Endothelial cell of umbilical vein (primary cell): ENCODE data around the gene RANBP17. TPM values are rescaled to one million over a fixed set of nuclear protein-coding genes. Genes with fewer than 3 reads are reported as not detected.

Source experiments
- BruUV-seq: library from RNA; stranded (reverse); fragments of 400-500 nt; replicated peaks from 2 replicates; lab custom pipeline; 2021; lab: Mats Ljungman, UMichigan
- CTCF ChIA-PET: fragments of 300-600, 350-600 bp; sonication (Branson Sonifier 250); formaldehyde crosslinking; loops from one replicate; lab custom pipeline; 2021; ENCODE audit warnings: antibody characterized with exemption, inconsistent platforms; lab: Charles Lee
- POLR2A ChIA-PET: fragments of 300-600, 350-600 bp; sonication (Branson Sonifier 250); formaldehyde crosslinking; loops from one replicate; lab custom pipeline; 2021; ENCODE audit warnings: antibody characterized with exemption, inconsistent platforms; lab: Charles Lee
- DNase-seq: peaks from one replicate; pipeline ENCODE4 v3.0.0-alpha.2; 2011; ENCODE audit warnings: low read depth, low spot score
- FAIRE-seq: peaks from 2 replicates; lab custom pipeline; 2011; peaks lifted over from hg19 to GRCh38; lab: Jason Lieb, UNC
- H2AFZ ChIP-seq: 2 replicates; pipeline ENCODE4 v1.6.0; 2012; ENCODE audit warnings: low read depth, low read length, control low read depth, inconsistent platforms
- H3K27ac ChIP-seq: 2 replicates; pipeline ENCODE4 v1.5.1; 2011; ENCODE audit warnings: low read depth, mild to moderate bottlenecking, control low read depth, low read length, moderate library complexity; ENCODE audit not compliant: insufficient read depth
- H3K27me3 ChIP-seq, 2 experiments: 2 replicates each; pipeline versions ENCODE4 v1.6.0 to v1.6.1; 2011; ENCODE audit warnings: low read length in 2 of 2, mixed read lengths in 1 of 2; ENCODE audit not compliant: control insufficient read depth in 2 of 2, insufficient read depth in 2 of 2
- H3K36me3 ChIP-seq, 2 experiments: 2 replicates in 1 of 2; 3 replicates in 1 of 2; pipeline ENCODE4 v1.5.1; 2011; ENCODE audit warnings: low read length in 2 of 2, mild to moderate bottlenecking in 1 of 2, moderate library complexity in 1 of 2; ENCODE audit not compliant: control insufficient read depth in 2 of 2, insufficient read depth in 2 of 2; ENCODE audit errors: extremely low read depth in 1 of 2
- H3K4me1 ChIP-seq: 3 replicates; pipeline ENCODE4 v1.5.1; 2011; ENCODE audit warnings: mild to moderate bottlenecking, low read length; ENCODE audit not compliant: control insufficient read depth, insufficient read depth; ENCODE audit errors: extremely low read depth
- H3K4me2 ChIP-seq: 2 replicates; pipeline ENCODE4 v1.6.1; 2011; ENCODE audit warnings: low read length, control low read depth, mixed read lengths; ENCODE audit not compliant: insufficient read depth
- H3K4me3 ChIP-seq, 3 experiments: fragments of 200-600 bp in 1 of 3; sonication (generic), shearing (Covaris generic) in 1 of 3; replicated peaks in 1 of 3; 2 replicates each; pipeline ENCODE4 v1.5.1; 2011 to 2016; ENCODE audit warnings: control low read depth in 3 of 3, low read length in 3 of 3, mild to moderate bottlenecking in 2 of 3, inconsistent platforms in 1 of 3, low read depth in 1 of 3, moderate library complexity in 1 of 3; ENCODE audit not compliant: insufficient read depth in 1 of 3
- H3K79me2 ChIP-seq: 2 replicates; pipeline ENCODE4 v1.6.0; 2012; ENCODE audit warnings: low read length, inconsistent platforms; ENCODE audit not compliant: control insufficient read depth, insufficient read depth
- H3K9ac ChIP-seq: replicated peaks from 2 replicates; pipeline ENCODE3; 2011; ENCODE audit warnings: low read length, control low read depth; ENCODE audit not compliant: insufficient read depth; ENCODE audit errors: extremely low read depth
- H3K9me1 ChIP-seq: replicated peaks from 3 replicates; pipeline ENCODE4 v1.6.0; 2011; ENCODE audit warnings: mild to moderate bottlenecking, low read length; ENCODE audit not compliant: control insufficient read depth, insufficient read depth; ENCODE audit errors: extremely low read depth
- H3K9me3 ChIP-seq: replicated peaks from 2 replicates; pipeline ENCODE4 v1.5.1; 2012; ENCODE audit warnings: low read length, inconsistent platforms; ENCODE audit not compliant: control insufficient read depth, insufficient read depth
- H4K20me1 ChIP-seq: replicated peaks from 2 replicates; pipeline ENCODE3; 2011; ENCODE audit warnings: mild to moderate bottlenecking, low read length; ENCODE audit not compliant: control insufficient read depth, insufficient read depth; ENCODE audit errors: extremely low read depth
- EZH2 ChIP-seq: IDR thresholded peaks from 2 replicates; pipeline ENCODE4 v1.6.1; 2012; ENCODE audit warnings: borderline replicate concordance, low read depth, mild to moderate bottlenecking, moderate library complexity, low read length, inconsistent platforms; ENCODE audit not compliant: severe bottlenecking
- dilution Hi-C: fragments of 300-500 bp; cut with MboI; formaldehyde crosslinking; loops from one replicate; pipeline ENCODE4 v1.15.0; 2019; ENCODE audit warnings: low sequenced_read_pairs; ENCODE audit not compliant: extremely low pct_ligation_motif_present
- intact Hi-C: fragments of 100-400 bp; cut with micrococcal nuclease; formaldehyde crosslinking; loops from one replicate; pipeline ENCODE4 v1.10.0; 2022
- polyA plus RNA-seq, 4 experiments: library from polyadenylated mRNA; depleted of rRNA in 3 of 4; stranded (reverse) in 3 of 4; unstranded in 1 of 4; fragments of >200 nt; gene quantifications; 2 replicates each; pipeline versions ENCODE4 v1.2.1 to v1.2.3, GENCODE V29; 2011 to 2012; ENCODE audit warnings: missing spikeins in 1 of 4
- total RNA-seq: library from RNA; stranded (reverse); gene quantifications from 2 replicates; pipeline ENCODE4 v1.2.3, GENCODE V29; 2021
- TF ChIP-seq, protein P1 (sequence below), 2 donors: IDR thresholded peaks; 1 replicate in 1 of 2; 2 replicates in 1 of 2; pipeline ENCODE4 v1.5.1; 2011; ENCODE audit warnings: low read length in 2 of 2, mild to moderate bottlenecking in 2 of 2, moderate library complexity in 2 of 2, control low read depth in 1 of 2, inconsistent platforms in 1 of 2, low read depth in 1 of 2; ENCODE audit not compliant: insufficient read depth in 1 of 2; ENCODE audit errors: extremely low read depth in 1 of 2

The RANBP17 gene
- total and polyA plus RNA-seq, 2 donors (not counting 3 experiments of a cell fraction or from before 2014, with no cell fraction given), result 5.6 to 13.6 TPM

DNA sequence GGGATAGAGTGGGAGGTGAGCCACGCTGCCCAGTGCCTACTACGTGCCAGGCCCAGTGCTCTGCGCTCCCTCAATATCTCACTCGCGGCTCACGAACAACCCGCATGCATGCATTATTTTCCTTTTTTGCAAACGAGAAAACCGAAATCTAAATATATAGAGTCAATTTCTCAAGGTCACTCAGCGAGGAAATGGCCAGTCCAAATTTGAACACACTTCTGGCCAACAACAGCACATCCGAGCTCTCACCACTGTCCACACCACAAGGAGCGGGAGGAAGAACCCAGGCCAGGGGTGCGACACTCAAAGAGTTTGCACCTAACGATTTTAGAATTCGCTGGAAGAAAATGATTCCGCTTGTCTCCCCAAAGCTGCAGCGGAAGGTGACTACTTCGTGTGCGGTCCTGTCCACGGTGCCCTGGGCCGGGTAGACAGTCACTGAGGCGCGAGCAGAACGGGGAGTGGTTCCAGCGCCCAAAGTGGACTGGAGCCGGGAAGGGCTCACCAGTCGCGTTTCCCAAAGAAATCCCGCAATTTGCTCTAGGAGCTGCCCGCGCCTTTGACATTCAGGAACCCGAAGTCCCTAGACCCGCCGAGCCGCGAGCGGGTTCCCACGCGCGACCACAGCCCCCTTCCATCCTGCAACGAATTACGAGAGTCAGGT, 446.1 kb downstream of the RANBP17 start:
- H3K27ac ChIP-seq, result no peak overlapping the region
- ChIA-PET CTCF (interaction anchor here (2.0 kb wide), 1 partner anchor 101 kb away, joined by 8 read pairs; no protein-coding TSS in a partner anchor), POLR2A (no interaction called here)
- H3K4me2 ChIP-seq, result no peak overlapping the region
- no peaks in the 10 kb centered on the region for H4K20me1 ChIP-seq
- no peak overlapping the region for H2AFZ ChIP-seq
- peaks cover 76 to 81% of the 10 kb centered on the region in 2 experiments for H3K27me3 ChIP-seq
- no peaks in the 10 kb centered on the region for H3K36me3 ChIP-seq
- TF ChIP-seq EZH2, result peak; percentile 97
- TF ChIP-seq, protein P1, sequence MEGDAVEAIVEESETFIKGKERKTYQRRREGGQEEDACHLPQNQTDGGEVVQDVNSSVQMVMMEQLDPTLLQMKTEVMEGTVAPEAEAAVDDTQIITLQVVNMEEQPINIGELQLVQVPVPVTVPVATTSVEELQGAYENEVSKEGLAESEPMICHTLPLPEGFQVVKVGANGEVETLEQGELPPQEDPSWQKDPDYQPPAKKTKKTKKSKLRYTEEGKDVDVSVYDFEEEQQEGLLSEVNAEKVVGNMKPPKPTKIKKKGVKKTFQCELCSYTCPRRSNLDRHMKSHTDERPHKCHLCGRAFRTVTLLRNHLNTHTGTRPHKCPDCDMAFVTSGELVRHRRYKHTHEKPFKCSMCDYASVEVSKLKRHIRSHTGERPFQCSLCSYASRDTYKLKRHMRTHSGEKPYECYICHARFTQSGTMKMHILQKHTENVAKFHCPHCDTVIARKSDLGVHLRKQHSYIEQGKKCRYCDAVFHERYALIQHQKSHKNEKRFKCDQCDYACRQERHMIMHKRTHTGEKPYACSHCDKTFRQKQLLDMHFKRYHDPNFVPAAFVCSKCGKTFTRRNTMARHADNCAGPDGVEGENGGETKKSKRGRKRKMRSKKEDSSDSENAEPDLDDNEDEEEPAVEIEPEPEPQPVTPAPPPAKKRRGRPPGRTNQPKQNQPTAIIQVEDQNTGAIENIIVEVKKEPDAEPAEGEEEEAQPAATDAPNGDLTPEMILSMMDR (IDR thresholded peaks at IDR 0.05; ENCODE audit: extremely low read depth in 1 of 2, insufficient read depth in 1 of 2, low read depth in 1 of 2, low read length in 2 of 2), result no peak
- no peak overlapping the region for H3K9ac ChIP-seq
- no peak for DNase-seq
- no peaks in the 10 kb centered on the region for H3K9me3 ChIP-seq
- BruUV-seq, result no TSS peak
- no peaks in the 10 kb centered on the region for H3K79me2 ChIP-seq
- intact Hi-C loops, result no loop called here
- dilution Hi-C loops, result no loop called here
- H3K9me1 ChIP-seq, result no peaks in the 10 kb centered on the region
- H3K4me1 ChIP-seq, result peaks cover 2% of the 10 kb centered on the region
- H3K4me3 ChIP-seq, result no peak overlapping the region
- no peak for FAIRE-seq
